ENCODE measurements around the gene EXOC5. TPM values are rescaled to one million over a fixed set of nuclear protein-coding genes. Genes with fewer than 3 reads are reported as not detected.

EXOC5 gene
- polyA plus RNA-seq, 2 donors = 5.9 to 8.9 TPM

- peaks cover 0 to 3% of the 10 kb centered on the region in 2 donors for H3K27me3 ChIP-seq (ENCODE audit: control insufficient read depth in 1 of 2, insufficient read depth in 2 of 2, low read length in 2 of 2)
- H3K4me1 ChIP-seq (ENCODE audit: control insufficient read depth in 2 of 2, insufficient read depth in 2 of 2, low read length in 1 of 2) = no peaks in the 10 kb centered on the region
- H3K9me3 ChIP-seq (ENCODE audit: control insufficient read depth in 2 of 2, insufficient read depth in 1 of 2, low read depth in 1 of 2, low read length in 1 of 2) = no peaks in the 10 kb centered on the region
- H3K27ac ChIP-seq (ENCODE audit: low read depth in 2 of 2, low read length in 1 of 2) = no peak overlapping the region
- H3K36me3 ChIP-seq (ENCODE audit: control insufficient read depth in 2 of 2, insufficient read depth in 2 of 2, low read length in 1 of 2) = no peaks in the 10 kb centered on the region
- 73 to 81% methylated on average over 4 of the region's 4 CpGs for whole genome bisulfite sequencing, 2 donors
- no peak overlapping the region for H3K4me3 ChIP-seq (ENCODE audit: low read depth in 1 of 2, low read length in 2 of 2)
Observed at GRCh38 chr14:57179273-57179672, 89.4 kb downstream of the EXOC5 start.

DNA sequence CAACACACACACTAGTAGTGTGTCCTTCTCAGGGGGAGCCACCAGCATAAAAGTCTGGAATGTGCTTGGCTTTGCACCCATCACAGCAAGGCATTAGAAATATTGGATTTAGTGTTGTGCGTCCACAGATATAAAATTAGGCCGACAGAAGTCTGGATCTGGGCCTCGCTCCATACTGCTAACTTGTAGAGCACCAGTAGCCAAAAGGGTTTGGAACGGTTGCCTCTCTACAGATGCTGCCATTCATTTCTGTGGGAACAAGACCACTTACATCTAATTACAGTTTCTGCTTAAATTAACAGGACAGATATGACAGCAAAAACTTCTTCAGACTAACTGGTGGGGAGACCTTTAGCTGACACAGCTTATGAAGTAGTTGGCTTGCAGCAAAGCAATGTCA, 94.2 kb downstream of the EXOC5 start:
- 85 to 89% methylated on average over 4 of the region's 4 CpGs for WGBS, 2 donors
- Histone ChIP-seq H3K27me3 (ENCODE audit: control insufficient read depth in 1 of 2, insufficient read depth in 2 of 2, low read length in 2 of 2) (no peaks in the 10 kb centered on the region), H3K4me3 (ENCODE audit: low read depth in 1 of 2, low read length in 2 of 2) (no peak overlapping the region), H3K27ac (ENCODE audit: low read depth in 2 of 2, low read length in 1 of 2) (no peak overlapping the region), H3K4me1 (ENCODE audit: control insufficient read depth in 2 of 2, insufficient read depth in 2 of 2, low read length in 1 of 2) (no peaks in the 10 kb centered on the region), H3K9me3 (ENCODE audit: control insufficient read depth in 2 of 2, insufficient read depth in 1 of 2, low read depth in 1 of 2, low read length in 1 of 2) (no peaks in the 10 kb centered on the region), H3K36me3 (ENCODE audit: control insufficient read depth in 2 of 2, insufficient read depth in 2 of 2, low read length in 1 of 2) (no peaks in the 10 kb centered on the region)

DNA sequence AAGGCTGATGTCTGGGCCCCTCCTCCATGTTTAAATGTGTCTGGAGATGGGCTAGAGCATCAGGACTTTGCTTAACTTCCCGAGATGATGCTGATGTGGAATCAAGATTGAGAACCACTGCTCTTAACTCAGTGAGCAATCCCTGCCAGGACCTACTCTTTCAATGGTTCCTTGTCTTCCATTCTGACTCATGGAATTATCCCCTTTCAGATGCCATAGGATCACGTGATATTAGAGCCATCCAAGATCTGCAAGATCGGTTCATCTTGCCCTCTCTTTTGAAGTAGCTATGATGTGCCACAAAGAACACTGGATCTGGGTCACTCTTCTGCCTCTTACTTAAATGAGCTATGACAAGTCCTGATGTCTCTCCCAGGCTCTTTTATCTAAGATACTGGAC, 96.8 kb downstream of the EXOC5 start:
- Histone ChIP-seq H3K9me3 (ENCODE audit: control insufficient read depth in 2 of 2, insufficient read depth in 1 of 2, low read depth in 1 of 2, low read length in 1 of 2) (no peaks in the 10 kb centered on the region), H3K4me1 (ENCODE audit: control insufficient read depth in 2 of 2, insufficient read depth in 2 of 2, low read length in 1 of 2) (no peaks in the 10 kb centered on the region), H3K27ac (ENCODE audit: low read depth in 2 of 2, low read length in 1 of 2) (no peak overlapping the region), H3K36me3 (ENCODE audit: control insufficient read depth in 2 of 2, insufficient read depth in 2 of 2, low read length in 1 of 2) (no peaks in the 10 kb centered on the region), H3K27me3 (ENCODE audit: control insufficient read depth in 1 of 2, insufficient read depth in 2 of 2, low read length in 2 of 2) (no peaks in the 10 kb centered on the region), H3K4me3 (ENCODE audit: low read depth in 1 of 2, low read length in 2 of 2) (no peak overlapping the region)
- 57 to 67% methylated on average over 3 of the region's 3 CpGs for WGBS, 2 donors

DNA sequence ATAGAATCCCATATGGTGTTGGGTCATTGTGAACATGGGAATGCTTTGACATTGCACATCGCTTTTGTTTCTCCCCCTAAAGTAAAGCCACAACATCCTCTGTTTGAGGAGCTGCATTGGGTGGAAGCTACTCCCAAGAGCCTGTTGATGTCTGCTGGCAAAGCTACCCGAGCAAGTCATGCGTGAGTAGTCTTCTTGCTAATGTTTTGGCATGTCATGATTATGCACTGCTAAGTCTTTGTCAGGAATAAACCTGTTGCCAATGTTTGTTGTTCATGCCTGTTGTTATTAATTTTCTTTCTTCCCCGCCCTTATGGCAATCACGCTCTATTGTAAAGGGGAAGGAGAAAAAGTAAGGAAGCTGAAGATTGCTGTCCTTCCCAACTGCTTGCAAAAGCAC, 97.3 kb downstream of the EXOC5 start:
- no peaks in the 10 kb centered on the region for H3K27me3 ChIP-seq (ENCODE audit: control insufficient read depth in 1 of 2, insufficient read depth in 2 of 2, low read length in 2 of 2)
- no peaks in the 10 kb centered on the region for H3K36me3 ChIP-seq (ENCODE audit: control insufficient read depth in 2 of 2, insufficient read depth in 2 of 2, low read length in 1 of 2)
- no peaks in the 10 kb centered on the region for H3K9me3 ChIP-seq (ENCODE audit: control insufficient read depth in 2 of 2, insufficient read depth in 1 of 2, low read depth in 1 of 2, low read length in 1 of 2)
- H3K4me3 ChIP-seq (ENCODE audit: low read depth in 1 of 2, low read length in 2 of 2) = no peak overlapping the region
- H3K27ac ChIP-seq (ENCODE audit: low read depth in 2 of 2, low read length in 1 of 2) = no peak overlapping the region
- 62 to 68% methylated on average over 5 of the region's 5 CpGs for WGBS, 2 donors
- no peaks in the 10 kb centered on the region for H3K4me1 ChIP-seq (ENCODE audit: control insufficient read depth in 2 of 2, insufficient read depth in 2 of 2, low read length in 1 of 2)

GRCh38 chr14:57169901-57170300, 98.8 kb downstream of the EXOC5 start:
- WGBS, 2 donors = 76 to 81% methylated on average over 3 of the region's 3 CpGs
- Histone ChIP-seq H3K9me3 (ENCODE audit: control insufficient read depth in 2 of 2, insufficient read depth in 1 of 2, low read depth in 1 of 2, low read length in 1 of 2) (no peaks in the 10 kb centered on the region), H3K27ac (ENCODE audit: low read depth in 2 of 2, low read length in 1 of 2) (no peak overlapping the region), H3K4me1 (ENCODE audit: control insufficient read depth in 2 of 2, insufficient read depth in 2 of 2, low read length in 1 of 2) (no peaks in the 10 kb centered on the region), H3K36me3 (ENCODE audit: control insufficient read depth in 2 of 2, insufficient read depth in 2 of 2, low read length in 1 of 2) (no peaks in the 10 kb centered on the region), H3K4me3 (ENCODE audit: low read depth in 1 of 2, low read length in 2 of 2) (no peak overlapping the region), H3K27me3 (ENCODE audit: control insufficient read depth in 1 of 2, insufficient read depth in 2 of 2, low read length in 2 of 2) (no peaks in the 10 kb centered on the region)

DNA sequence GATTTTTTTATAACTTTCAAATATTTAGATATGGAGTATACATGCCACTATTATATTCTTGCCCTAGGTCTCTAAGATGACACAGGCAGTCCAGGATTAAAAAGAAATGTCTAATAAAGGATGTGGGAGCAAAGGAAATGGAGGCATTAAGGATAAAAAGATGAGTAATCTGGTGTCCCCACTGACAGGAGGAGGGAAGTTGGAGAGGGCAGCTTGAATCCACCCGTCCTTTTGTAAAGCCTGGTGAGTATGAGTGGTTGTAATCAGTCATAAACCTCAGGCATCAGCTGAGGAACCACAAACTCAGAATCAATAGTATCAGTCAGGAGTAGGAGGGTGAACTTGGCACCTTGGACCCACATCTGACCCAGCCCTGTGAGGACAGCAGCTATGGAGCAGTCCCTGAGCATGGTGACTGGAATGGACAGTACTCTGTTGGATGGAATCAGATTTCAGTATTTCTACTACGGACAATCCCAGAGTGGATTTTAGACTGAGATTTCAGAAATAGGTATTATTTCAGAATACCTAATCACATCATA, 100.5 kb downstream of the EXOC5 start:
- Histone ChIP-seq H3K9me3 (ENCODE audit: control insufficient read depth in 2 of 2, insufficient read depth in 1 of 2, low read depth in 1 of 2, low read length in 1 of 2) (no peaks in the 10 kb centered on the region), H3K27me3 (ENCODE audit: control insufficient read depth in 1 of 2, insufficient read depth in 2 of 2, low read length in 2 of 2) (peaks cover 0 to 2% of the 10 kb centered on the region in 2 donors), H3K27ac (ENCODE audit: low read depth in 2 of 2, low read length in 1 of 2) (no peak overlapping the region), H3K36me3 (ENCODE audit: control insufficient read depth in 2 of 2, insufficient read depth in 2 of 2, low read length in 1 of 2) (no peaks in the 10 kb centered on the region), H3K4me1 (ENCODE audit: control insufficient read depth in 2 of 2, insufficient read depth in 2 of 2, low read length in 1 of 2) (no peaks in the 10 kb centered on the region), H3K4me3 (ENCODE audit: low read depth in 1 of 2, low read length in 2 of 2) (no peak overlapping the region)
- WGBS, 2 donors = 75 to 76% methylated on average over 2 of the region's 2 CpGs

- Histone ChIP-seq H3K27ac (ENCODE audit: low read depth in 2 of 2, low read length in 1 of 2) (no peak overlapping the region), H3K9me3 (ENCODE audit: control insufficient read depth in 2 of 2, insufficient read depth in 1 of 2, low read depth in 1 of 2, low read length in 1 of 2) (no peaks in the 10 kb centered on the region), H3K4me3 (ENCODE audit: low read depth in 1 of 2, low read length in 2 of 2) (no peak overlapping the region), H3K27me3 (ENCODE audit: control insufficient read depth in 1 of 2, insufficient read depth in 2 of 2, low read length in 2 of 2) (peaks cover 0 to 2% of the 10 kb centered on the region in 2 donors), H3K36me3 (ENCODE audit: control insufficient read depth in 2 of 2, insufficient read depth in 2 of 2, low read length in 1 of 2) (no peaks in the 10 kb centered on the region), H3K4me1 (ENCODE audit: control insufficient read depth in 2 of 2, insufficient read depth in 2 of 2, low read length in 1 of 2) (no peaks in the 10 kb centered on the region)
- WGBS, 2 donors = 53 to 61% methylated on average over 8 of the region's 8 CpGs
Observed at GRCh38 chr14:57161583-57162234, 107.0 kb downstream of the EXOC5 start.

DNA sequence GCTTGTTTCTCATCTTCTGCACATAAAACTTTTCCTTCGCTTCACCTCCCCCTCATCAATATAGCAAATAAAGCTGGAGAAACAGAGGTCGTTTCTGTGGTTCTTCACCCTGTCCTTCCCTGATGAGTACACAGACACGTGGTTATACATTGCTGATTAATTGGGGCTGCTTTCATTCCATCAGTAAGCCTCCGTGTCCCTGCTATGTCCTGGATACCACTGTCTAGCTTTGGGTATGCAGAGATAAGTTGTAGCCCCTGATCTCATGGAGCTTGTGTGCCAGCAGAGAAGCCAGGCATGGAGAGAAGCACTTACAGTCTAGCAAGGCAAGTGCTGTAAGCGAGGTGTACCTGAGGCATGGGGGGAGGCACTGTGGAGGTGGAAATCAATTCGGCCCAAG, 108.4 kb downstream of the EXOC5 start:
- Histone ChIP-seq H3K4me3 (ENCODE audit: low read depth in 1 of 2, low read length in 2 of 2) (no peak overlapping the region), H3K4me1 (ENCODE audit: control insufficient read depth in 2 of 2, insufficient read depth in 2 of 2, low read length in 1 of 2) (no peaks in the 10 kb centered on the region), H3K9me3 (ENCODE audit: control insufficient read depth in 2 of 2, insufficient read depth in 1 of 2, low read depth in 1 of 2, low read length in 1 of 2) (no peaks in the 10 kb centered on the region), H3K27me3 (ENCODE audit: control insufficient read depth in 1 of 2, insufficient read depth in 2 of 2, low read length in 2 of 2) (peaks cover 0 to 2% of the 10 kb centered on the region in 2 donors), H3K36me3 (ENCODE audit: control insufficient read depth in 2 of 2, insufficient read depth in 2 of 2, low read length in 1 of 2) (no peaks in the 10 kb centered on the region), H3K27ac (ENCODE audit: low read depth in 2 of 2, low read length in 1 of 2) (no peak overlapping the region)
- WGBS, 2 donors = 64 to 74% methylated on average over 6 of the region's 6 CpGs

DNA sequence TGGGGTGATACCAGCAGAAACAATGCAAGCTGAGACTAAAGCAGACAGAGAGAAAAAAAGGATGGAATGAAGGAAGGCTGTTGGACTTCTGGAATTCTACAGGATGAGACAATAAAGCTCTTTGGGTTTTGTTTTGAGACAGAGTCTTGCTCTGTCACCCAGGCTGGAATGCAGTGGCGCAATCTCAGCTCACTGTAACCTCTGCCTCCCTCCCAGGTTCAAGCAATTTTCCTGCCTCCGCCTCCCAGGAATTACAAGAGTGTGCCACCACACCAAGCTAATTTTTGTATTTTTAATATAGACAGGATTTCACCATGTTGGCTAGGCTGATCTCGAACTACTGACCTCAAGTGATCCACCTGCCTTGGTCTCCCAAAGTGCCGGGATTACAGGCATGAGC, 115.4 kb downstream of the EXOC5 start:
- H3K4me3 ChIP-seq (ENCODE audit: low read depth in 1 of 2, low read length in 2 of 2) = no peak overlapping the region
- 93% methylated on average over 4 of the region's 4 CpGs for WGBS, 2 donors
- no peak overlapping the region for H3K27ac ChIP-seq (ENCODE audit: low read depth in 2 of 2, low read length in 1 of 2)
- H3K4me1 ChIP-seq (ENCODE audit: control insufficient read depth in 2 of 2, insufficient read depth in 2 of 2, low read length in 1 of 2) = no peaks in the 10 kb centered on the region
- H3K36me3 ChIP-seq (ENCODE audit: control insufficient read depth in 2 of 2, insufficient read depth in 2 of 2, low read length in 1 of 2) = no peaks in the 10 kb centered on the region
- no peaks in the 10 kb centered on the region for H3K9me3 ChIP-seq (ENCODE audit: control insufficient read depth in 2 of 2, insufficient read depth in 1 of 2, low read depth in 1 of 2, low read length in 1 of 2)
- no peaks in the 10 kb centered on the region for H3K27me3 ChIP-seq (ENCODE audit: control insufficient read depth in 1 of 2, insufficient read depth in 2 of 2, low read length in 2 of 2)

All from esophagus (tissue), 2 donors.